ENCODE data around the gene OGFOD1.
"Not testable (repeated sequence)": the region's sequence is repeated elsewhere in the genome, so short reads cannot be mapped to it uniquely, and the experiment has no call there.

The OGFOD1 gene

GRCh38 chr16:56479469-56479868 lies 28.1 kb downstream of the OGFOD1 start:
- no peak for DNase-seq

GRCh38 chr16:56480776-56481467 lies 29.6 kb downstream of the OGFOD1 start:
- DNase-seq = peak in 3 of 56 donors; percentile 7 to 15 (median 8)

GRCh38 chr16:56481468-56482122 lies 30.2 kb downstream of the OGFOD1 start:
- no peak for DNase-seq

GRCh38 chr16:56482683-56483236 lies 31.4 kb downstream of the OGFOD1 start:
- no peak for DNase-seq

- DNase-seq = no peak
Measured at GRCh38 chr16:56483394-56483793, 32.0 kb downstream of the OGFOD1 start.

GRCh38 chr16:56488035-56488434 lies 36.7 kb downstream of the OGFOD1 start:
- peak in 36 of 56 donors; percentile 5 to 58 (median 38) for DNase-seq

GRCh38 chr16:56488868-56489267 lies 37.5 kb downstream of the OGFOD1 start:
- DNase-seq = not testable (repeated sequence)

GRCh38 chr16:56491657-56492261 lies 40.4 kb downstream of the OGFOD1 start:
- no peak for DNase-seq

GRCh38 chr16:56493126-56493525 lies 41.8 kb downstream of the OGFOD1 start:
- no peak for DNase-seq

GRCh38 chr16:56493815-56494214 lies 42.5 kb downstream of the OGFOD1 start:
- DNase-seq = no peak

GRCh38 chr16:56505181-56505580 lies 53.8 kb downstream of the OGFOD1 start:
- peak in 3 of 56 donors; percentile 10 to 39 (median 11) for DNase-seq

GRCh38 chr16:56506941-56507340 lies 55.6 kb downstream of the OGFOD1 start:
- no peak for DNase-seq

GRCh38 chr16:56510544-56510943 lies 59.2 kb downstream of the OGFOD1 start:
- no peak for DNase-seq

- DNase-seq = no peak
Measured at GRCh38 chr16:56512025-56512424, 60.7 kb downstream of the OGFOD1 start.

- DNase-seq = no peak
Measured at GRCh38 chr16:56513091-56513490, 61.7 kb downstream of the OGFOD1 start.

GRCh38 chr16:56513972-56514371 lies 62.6 kb downstream of the OGFOD1 start:
- peak in 30 of 56 donors; percentile 13 to 76 (median 29) for DNase-seq

- no peak for DNase-seq
Measured at GRCh38 chr16:56514845-56515244, 63.5 kb downstream of the OGFOD1 start.

- DNase-seq = peak in 3 of 56 donors; percentile 10 to 22 (median 15)
Measured at GRCh38 chr16:56515665-56516064, 64.3 kb downstream of the OGFOD1 start.

GRCh38 chr16:56517206-56517605 lies 65.9 kb downstream of the OGFOD1 start:
- no peak for DNase-seq

- peak in 1 of 56 donors; percentile 19 for DNase-seq
Measured at GRCh38 chr16:56518425-56518824, 67.1 kb downstream of the OGFOD1 start.

GRCh38 chr16:56519459-56520250 lies 68.3 kb downstream of the OGFOD1 start, which contains the start of gene BBS2:
Gene BBS2, minus strand, starts transcription at chr16:56520024. Its CDS starts 162 bp downstream, at chr16:56519862.
- DNase-seq = peak in 55 of 56 donors; percentile 38 to 96 (median 88)

Measured in nucleus accumbens (tissue), 56 donors.